SK-N-MC (cell line): ENCODE data around the gene LATS2.

ENCODE experiments used
- DNase-seq: peaks from one replicate; pipeline ENCODE4 v3.0.0-alpha.2; 2011; ENCODE audit warnings: low read depth, low spot score
- H3K27ac ChIP-seq: fragments of 200-600 bp; sonication (generic); 2 replicates; pipeline ENCODE4 v1.5.1; 2016; ENCODE audit warnings: mixed run types
- H3K36me3 ChIP-seq: fragments of 200-600 bp; sonication (generic); 2 replicates; pipeline ENCODE4 v1.6.1; 2017; ENCODE audit warnings: antibody characterized with exemption, low read length, mixed read lengths; ENCODE audit not compliant: insufficient read depth
- H3K4me3 ChIP-seq: fragments of 200-600 bp; sonication (generic); 2 replicates; pipeline ENCODE4 v1.5.1; 2016
- H3K9ac ChIP-seq: fragments of 200-600 bp; sonication (generic); 2 replicates; pipeline ENCODE4 v1.8.0; 2017; ENCODE audit warnings: mixed run types, mixed read lengths; ENCODE audit not compliant: insufficient read length
- H3K9me3 ChIP-seq: fragments of 200-600 bp; sonication (generic); 2 replicates; pipeline ENCODE4 v1.6.1; 2017; ENCODE audit warnings: low read depth, mild to moderate bottlenecking, antibody characterized with exemption, low read length, moderate library complexity, mixed read lengths
- EZH2 ChIP-seq: fragments of 200-600 bp; sonication (generic); IDR thresholded peaks from one replicate; pipeline ENCODE4 v1.6.1; 2017; ENCODE audit warnings: antibody characterized with exemption
- FOXP2 ChIP-seq: optimal IDR thresholded peaks from 2 replicates; pipeline ENCODE3; 2011; ENCODE audit warnings: mild to moderate bottlenecking, moderate library complexity; ENCODE audit not compliant: insufficient read depth; ENCODE audit errors: extremely low read length, control extremely low read depth
- POLR2AphosphoS5 ChIP-seq: IDR thresholded peaks from 2 replicates; pipeline ENCODE4 v1.6.1; 2012; ENCODE audit warnings: mild to moderate bottlenecking, low read depth, low read length, borderline replicate concordance

LATS2 gene

DNA sequence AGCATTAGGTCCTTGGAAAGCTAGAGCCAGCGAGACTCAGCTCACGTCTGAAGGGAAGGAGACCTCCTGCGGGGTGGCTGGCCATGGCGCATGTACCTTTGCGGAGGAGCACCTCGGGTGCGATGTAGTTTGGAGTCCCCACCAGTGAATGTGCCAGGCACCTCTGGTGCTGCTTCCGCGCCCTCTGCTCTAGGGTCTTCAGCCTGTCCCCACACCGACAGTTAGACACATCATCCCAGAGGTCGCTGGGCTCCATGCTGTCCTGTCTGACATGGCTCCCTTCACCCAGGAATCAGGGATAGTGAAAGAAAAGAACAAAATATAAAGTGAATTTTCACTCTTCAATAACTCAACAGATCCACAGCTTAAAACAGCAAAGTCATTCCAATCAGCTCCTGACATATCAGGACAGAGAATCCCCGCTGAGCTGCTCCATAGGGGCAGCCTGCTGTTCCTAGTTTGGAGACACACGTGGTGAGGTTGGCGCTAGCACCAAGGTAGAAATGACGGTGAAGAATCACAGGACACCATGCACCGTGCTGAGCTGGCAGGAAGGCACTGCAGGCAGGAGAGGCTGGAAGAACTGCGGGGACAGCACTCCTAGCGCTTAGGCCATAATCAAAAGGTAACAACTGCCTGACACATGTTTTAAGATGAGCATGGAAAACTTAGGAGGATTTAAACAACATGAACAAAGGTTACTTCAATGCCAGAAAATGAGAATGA is 79.9 kb downstream of the LATS2 start:
- no peak overlapping the region for H3K9ac ChIP-seq
- no peaks in the 10 kb centered on the region for H3K9me3 ChIP-seq
- no peak for DNase-seq
- peaks cover 39% of the 10 kb centered on the region for H3K36me3 ChIP-seq
- no peak overlapping the region for H3K27ac ChIP-seq
- H3K4me3 ChIP-seq, result no peak overlapping the region
- TF ChIP-seq POLR2AphosphoS5 (no peak), EZH2 (no peak), FOXP2 (no peak)

DNA sequence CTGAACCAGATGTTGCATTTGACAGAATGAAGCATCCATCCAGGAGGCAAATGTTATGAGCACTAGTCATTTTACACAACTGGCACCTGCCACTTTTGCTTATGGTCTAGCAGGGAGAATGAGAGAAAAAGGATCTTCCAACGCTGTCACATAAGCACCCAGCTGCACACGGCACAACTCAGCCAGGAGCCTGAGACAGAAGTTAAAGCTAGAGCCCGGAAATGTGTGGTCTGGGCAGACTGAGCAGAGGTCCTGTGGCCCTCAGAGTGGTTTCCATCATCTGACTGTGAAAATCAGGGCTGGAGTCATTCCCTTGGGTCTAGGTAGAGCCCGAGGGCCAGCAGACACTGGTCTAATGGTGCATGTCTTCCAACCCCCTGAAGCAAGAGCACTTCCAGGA is 80.5 kb downstream of the LATS2 start:
- no peak overlapping the region for H3K27ac ChIP-seq
- DNase-seq, result no peak
- H3K4me3 ChIP-seq, result no peak overlapping the region
- H3K9ac ChIP-seq, result no peak overlapping the region
- H3K9me3 ChIP-seq, result no peaks in the 10 kb centered on the region
- no peak for TF ChIP-seq FOXP2
- no peak for TF ChIP-seq POLR2AphosphoS5
- no peak for TF ChIP-seq EZH2
- peaks cover 35% of the 10 kb centered on the region for H3K36me3 ChIP-seq

DNA sequence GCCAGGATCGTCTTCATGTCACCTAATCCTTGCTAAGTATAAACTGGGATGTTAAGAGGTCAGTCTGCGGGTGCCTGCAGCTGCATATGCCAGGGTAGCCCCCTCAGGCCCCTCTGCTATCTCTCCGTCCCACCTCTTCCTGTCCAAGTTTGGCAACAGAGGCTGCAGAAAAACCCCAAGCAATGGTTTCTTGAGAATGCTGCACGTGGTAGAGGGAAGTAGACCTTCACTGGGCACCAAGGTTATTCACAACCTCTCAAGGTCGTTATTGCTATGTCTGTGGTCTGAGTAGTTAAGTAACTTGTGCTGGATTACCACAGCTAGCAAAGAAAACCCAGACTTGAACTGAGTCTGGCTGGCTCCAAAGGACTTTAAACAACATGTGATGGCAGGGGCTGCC is 81.0 kb downstream of the LATS2 start:
- H3K36me3 ChIP-seq, result peaks cover 35% of the 10 kb centered on the region
- H3K27ac ChIP-seq, result no peak overlapping the region
- no peak overlapping the region for H3K4me3 ChIP-seq
- H3K9ac ChIP-seq, result no peak overlapping the region
- no peak for TF ChIP-seq EZH2
- TF ChIP-seq POLR2AphosphoS5, result no peak
- TF ChIP-seq FOXP2, result no peak
- H3K9me3 ChIP-seq, result no peaks in the 10 kb centered on the region
- no peak for DNase-seq

DNA sequence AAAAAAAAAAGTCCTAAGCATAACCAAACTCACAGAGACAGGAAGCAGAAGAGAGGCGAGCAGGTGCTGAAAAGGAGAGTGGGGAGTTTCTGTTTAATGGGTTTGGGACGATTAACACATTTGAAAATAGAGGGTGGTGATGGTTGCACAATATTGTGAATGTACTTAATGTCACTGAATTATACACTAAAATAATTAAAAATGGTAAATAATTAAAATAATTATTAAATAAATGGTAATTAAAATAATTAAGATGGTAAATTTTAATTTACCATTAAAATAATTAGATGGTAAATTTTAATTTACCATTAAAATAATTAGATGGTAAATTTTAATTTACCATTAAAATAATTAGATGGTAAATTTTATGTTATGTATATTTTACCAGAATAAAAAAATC is 84.0 kb downstream of the LATS2 start:
- Histone ChIP-seq H3K36me3 (peaks cover 52% of the 10 kb centered on the region), H3K9me3 (no peaks in the 10 kb centered on the region), H3K27ac (no peak overlapping the region), H3K4me3 (no peak overlapping the region), H3K9ac (no peak overlapping the region)
- TF ChIP-seq EZH2 (no peak), POLR2AphosphoS5 (no peak), FOXP2 (no peak)
- no peak for DNase-seq

DNA sequence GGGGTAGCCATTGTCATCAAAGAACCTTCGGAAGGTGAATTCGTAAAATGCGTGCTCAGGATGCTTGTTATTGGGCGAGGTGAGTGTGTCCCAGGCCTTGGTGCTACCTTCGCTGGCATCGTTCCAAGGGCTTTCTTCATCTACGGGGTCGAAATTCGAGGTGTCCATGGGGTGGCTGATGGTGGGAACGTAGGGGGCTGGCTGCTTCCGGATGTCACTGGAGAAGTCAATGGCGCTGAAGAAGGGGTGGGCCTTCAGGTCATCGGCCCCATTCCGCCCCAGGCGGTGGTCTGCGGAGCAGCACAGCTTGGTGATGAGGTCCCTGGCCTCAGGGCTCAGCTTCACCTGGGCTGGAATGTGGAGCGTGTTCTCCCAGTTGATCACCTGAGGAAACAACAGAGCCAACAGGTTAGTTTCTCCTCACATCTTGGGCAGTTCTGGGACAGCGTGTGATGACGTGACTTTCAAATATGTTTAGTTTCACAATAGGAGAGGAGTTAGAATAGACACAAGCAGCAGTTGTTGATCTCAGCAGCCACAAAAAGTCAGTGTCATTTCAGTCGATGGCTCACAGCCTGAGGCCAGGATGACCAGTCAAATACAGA is 86.3 kb downstream of the LATS2 start:
- Histone ChIP-seq H3K4me3 (no peak overlapping the region), H3K27ac (no peak overlapping the region), H3K9ac (no peak overlapping the region), H3K9me3 (no peaks in the 10 kb centered on the region), H3K36me3 (peaks cover 31% of the 10 kb centered on the region)
- TF ChIP-seq FOXP2, result no peak
- no peak for DNase-seq

DNA sequence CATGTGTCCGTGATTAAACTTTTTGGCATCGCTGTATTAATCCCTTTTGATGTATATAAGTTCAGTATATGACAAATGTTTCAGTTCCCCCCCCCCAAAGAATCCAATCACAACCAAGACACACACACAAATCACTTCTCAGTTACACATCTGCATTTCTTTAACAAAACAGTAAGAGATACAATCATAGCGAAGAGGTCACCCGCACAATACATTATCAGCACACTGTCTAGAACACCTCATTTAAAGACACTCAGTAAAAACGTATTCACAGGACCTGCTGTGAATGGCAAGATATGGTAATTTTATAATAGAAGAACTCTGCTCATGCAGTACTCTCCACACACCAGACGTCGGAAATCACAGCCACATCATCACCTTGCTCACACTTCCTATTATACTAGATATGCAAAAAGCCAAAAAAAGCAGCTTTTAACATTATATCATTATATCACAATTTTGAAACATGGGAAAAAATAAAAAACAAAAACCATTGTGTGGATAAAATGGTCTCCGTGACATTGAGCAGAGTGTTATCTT is 87.4 kb downstream of the LATS2 start:
- no peak overlapping the region for H3K27ac ChIP-seq
- H3K36me3 ChIP-seq, result peaks cover 29% of the 10 kb centered on the region

DNA sequence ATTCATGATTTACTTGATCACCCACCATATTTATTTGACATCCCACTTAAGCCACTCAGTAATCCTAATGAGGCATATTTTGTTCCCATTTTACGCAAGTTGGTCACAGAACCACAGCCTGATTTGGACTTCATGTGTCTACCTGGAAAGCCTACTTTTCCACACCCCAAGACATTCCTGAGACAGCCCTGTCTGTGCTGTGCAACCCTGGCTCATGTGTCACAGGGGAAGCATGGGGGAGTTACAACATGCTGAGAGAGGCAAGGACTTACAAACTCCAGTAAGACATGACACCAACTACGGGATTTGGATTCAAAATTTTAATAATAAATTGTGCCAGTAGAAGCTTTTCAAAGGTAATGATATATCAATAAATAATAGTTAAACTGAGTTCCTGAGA is 88.7 kb downstream of the LATS2 start:
- Histone ChIP-seq H3K36me3 (peaks cover 29% of the 10 kb centered on the region), H3K27ac (no peak overlapping the region)

More for the DNA sequence above, 87.4 kb downstream of the LATS2 start:
- TF ChIP-seq FOXP2 (no peak), POLR2AphosphoS5 (no peak), EZH2 (no peak)
- Histone ChIP-seq H3K4me3 (no peak overlapping the region), H3K9me3 (no peaks in the 10 kb centered on the region), H3K9ac (no peak overlapping the region)
- no peak for DNase-seq

DNA sequence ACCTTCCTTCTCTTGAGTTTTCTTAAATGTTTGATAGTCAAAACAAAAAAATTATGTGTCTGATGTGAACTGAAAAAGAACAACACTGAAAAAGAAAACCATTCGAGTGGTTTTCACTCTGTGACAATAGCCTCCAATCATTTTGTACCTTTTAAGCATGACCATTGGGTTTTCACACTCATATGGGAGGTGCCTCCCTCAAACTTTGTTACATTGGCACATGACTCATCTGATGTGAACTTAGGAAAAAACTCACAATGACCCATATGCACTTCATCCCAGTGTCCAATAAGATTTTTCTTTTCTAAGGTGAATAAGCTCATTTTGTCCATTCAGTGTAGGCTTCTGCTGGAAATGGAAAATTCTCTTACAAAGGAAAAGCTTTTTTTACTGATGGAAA is 92.2 kb downstream of the LATS2 start:
- no peak for TF ChIP-seq FOXP2
- peaks cover 14% of the 10 kb centered on the region for H3K36me3 ChIP-seq
- H3K4me3 ChIP-seq, result no peak overlapping the region
- H3K9me3 ChIP-seq, result no peaks in the 10 kb centered on the region
- no peak overlapping the region for H3K27ac ChIP-seq
- H3K9ac ChIP-seq, result no peak overlapping the region
- DNase-seq, result no peak

More for the DNA sequence above, 88.7 kb downstream of the LATS2 start:
- no peak overlapping the region for H3K4me3 ChIP-seq
- no peak for DNase-seq
- TF ChIP-seq EZH2 (no peak), POLR2AphosphoS5 (no peak), FOXP2 (no peak)
- H3K9ac ChIP-seq, result no peak overlapping the region
- no peaks in the 10 kb centered on the region for H3K9me3 ChIP-seq

DNA sequence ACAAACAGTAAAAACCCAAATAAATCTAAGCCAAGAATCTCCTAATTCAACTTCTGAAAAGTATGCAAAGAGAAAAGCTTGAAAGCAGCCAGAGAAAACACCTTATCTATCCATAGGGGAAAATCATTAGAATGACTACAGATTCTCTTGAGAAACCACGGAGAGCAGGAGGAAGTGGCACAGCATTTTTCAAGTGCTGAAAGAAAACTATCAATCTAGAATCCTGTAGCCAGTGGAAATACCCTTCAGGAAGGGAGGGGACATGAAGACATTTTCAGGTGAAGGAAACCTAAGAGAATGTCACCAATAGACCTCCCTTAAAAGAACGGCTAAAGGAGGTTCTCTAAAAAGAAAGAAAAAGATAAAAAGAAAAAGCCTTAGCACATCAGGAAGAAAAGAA is 92.6 kb downstream of the LATS2 start:
- H3K36me3 ChIP-seq, result peaks cover 10% of the 10 kb centered on the region
- H3K9ac ChIP-seq, result no peak overlapping the region
- no peak overlapping the region for H3K4me3 ChIP-seq
- H3K27ac ChIP-seq, result no peak overlapping the region
- H3K9me3 ChIP-seq, result no peaks in the 10 kb centered on the region
- no peak for DNase-seq
- TF ChIP-seq POLR2AphosphoS5 (no peak), EZH2 (no peak), FOXP2 (no peak)
